NOMO-1 treated with DMSO at 0.1 percent for 48 hours (cell line): ENCODE results near the gene BEAN1.
A peak's percentile ranks its signal among the peaks of the same experiment; 100 is the strongest.

Source experiments
- DNase-seq: peaks from one replicate; lab custom pipeline; 2025; ENCODE audit not compliant: unreplicated experiment; lab: John Stamatoyannopoulos, UW

Gene BEAN1

DNA sequence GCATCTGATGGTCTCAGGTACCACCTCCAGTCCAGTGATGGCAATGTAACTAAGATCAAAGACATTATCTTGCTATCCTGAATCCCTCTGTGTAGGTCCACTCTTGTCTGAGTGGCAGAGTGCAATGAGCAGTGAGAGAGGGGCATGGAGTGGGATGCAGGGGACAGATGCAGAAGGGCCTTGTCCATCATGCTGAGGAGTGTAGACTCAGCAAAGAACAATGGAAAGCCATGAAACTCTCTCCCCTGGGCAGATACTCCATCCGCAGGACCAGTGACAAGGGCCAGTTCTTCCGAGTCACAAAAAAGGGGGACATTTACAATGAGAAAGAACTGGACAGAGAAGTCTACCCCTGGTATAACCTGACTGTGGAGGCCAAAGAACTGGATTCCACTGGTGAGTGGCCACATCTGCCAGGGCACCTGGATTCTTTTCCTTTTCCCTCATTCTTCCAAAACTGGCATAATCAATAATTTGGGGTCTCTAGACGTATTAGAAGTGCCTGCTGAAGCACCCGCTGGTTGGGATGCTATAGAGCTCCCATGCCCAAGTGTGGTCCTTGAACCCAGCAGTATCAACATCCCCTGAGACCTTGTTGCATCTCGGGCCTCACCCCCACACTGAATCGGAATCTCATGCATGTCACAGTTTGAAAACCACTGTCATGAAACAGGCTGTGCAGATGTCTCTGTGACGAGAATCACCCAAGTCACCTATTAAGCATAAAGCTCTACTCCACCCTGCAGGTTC, 31.1 kb upstream of the BEAN1 start:
- no peak for DNase-seq

DNA sequence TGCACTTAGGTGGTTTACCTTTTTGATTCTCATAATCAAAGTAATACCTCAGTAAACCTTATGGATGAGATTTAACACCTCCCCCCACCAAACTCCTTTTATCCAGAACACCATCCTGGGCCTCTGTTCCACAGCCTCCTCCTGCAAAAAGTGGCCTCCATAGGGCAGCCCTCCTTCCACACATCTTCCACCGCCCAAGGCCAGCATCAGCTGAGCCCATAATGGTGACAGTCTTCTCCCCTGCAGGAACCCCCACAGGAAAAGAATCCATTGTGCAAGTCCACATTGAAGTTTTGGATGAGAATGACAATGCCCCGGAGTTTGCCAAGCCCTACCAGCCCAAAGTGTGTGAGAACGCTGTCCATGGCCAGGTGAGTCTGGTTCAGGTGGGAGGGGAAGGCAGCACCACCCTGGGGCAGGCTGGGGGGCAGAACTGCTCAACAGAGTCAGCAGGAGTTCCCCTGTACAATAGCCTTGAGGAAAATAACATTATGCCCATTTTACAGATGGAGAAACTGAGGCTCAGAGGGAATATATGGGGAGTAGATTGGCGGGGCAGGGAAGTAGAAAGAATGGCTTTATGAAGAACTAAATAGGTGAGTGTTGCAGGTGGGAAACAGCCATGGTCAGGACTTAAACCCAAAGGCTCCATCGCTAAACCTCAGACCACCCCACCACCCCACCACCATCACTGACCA, 29.2 kb upstream of the BEAN1 start:
- no peak for DNase-seq

DNA sequence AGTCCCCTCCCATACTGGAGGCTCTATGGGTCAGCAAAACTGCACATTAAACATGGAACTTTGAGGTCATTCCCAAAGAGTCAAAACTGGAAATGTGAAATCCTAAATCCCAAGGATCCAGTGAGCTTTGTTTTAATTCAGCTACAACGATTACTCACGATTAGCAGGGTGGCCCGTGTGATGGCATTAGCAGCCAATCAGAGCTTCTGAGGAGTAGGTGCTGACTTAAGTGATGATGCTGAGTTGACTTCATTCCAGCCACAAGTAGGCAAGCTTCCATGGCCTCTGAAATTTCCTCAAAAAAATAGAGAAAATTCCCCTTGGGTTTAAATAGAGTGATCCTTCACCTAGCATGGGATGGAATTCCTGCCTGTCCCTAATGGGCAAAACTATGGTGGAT, 28.1 kb upstream of the BEAN1 start:
- DNase-seq: no peak

DNA sequence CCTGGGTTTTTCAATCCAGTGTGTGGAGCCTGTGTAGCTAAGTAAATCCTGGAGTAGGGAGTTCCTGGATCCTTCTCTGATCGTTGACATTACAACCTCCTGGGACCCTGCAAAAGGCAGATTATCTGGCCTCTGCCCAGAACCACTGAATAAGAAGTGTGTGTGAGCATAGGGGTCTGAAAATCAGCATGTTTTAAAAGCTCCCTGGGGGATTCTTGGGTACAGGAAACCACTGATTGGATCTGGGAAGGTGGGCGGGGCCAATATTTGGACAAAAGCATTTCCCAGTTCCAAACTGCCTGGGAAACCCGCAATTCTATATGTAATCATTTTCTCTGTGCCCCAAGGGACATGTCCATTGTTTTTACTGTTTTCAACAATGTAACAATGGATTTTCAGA, 27.2 kb upstream of the BEAN1 start:
- no peak for DNase-seq

DNA sequence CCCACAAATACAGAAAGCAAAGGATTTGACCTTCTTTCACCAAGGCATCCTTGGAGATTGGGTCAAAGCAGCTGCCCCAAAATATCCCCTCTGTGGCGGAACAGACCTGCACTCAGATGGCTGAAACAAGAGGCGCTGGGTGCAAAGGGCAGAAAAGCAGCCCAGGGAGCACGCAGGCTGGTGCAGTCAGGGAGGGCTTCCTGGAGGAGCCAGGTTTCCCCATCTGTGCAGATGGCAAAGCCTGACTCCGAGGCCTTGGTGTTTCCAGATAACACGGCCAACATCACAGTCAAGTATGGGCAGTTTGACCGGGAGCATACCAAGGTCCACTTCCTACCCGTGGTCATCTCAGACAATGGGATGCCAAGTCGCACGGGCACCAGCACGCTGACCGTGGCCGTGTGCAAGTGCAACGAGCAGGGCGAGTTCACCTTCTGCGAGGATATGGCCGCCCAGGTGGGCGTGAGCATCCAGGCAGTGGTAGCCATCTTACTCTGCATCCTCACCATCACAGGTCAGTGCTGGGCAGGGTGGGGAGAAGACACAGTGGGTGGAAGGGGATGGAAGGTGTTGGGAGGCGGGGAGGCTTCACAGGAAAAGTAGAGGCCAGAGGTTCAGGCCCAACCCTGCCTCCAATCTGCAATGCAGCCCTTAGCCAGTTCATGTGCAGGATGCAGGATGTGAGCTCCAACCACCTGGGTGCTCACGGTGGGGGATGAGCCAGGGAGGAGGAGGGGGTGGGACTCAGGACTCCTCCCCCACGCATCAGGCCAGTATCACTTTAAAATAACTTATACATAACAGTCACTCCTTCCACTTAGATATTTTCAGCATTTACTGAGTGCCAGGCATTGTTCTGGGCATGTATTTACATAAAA, 26.4 kb upstream of the BEAN1 start:
- no peak for DNase-seq

DNA sequence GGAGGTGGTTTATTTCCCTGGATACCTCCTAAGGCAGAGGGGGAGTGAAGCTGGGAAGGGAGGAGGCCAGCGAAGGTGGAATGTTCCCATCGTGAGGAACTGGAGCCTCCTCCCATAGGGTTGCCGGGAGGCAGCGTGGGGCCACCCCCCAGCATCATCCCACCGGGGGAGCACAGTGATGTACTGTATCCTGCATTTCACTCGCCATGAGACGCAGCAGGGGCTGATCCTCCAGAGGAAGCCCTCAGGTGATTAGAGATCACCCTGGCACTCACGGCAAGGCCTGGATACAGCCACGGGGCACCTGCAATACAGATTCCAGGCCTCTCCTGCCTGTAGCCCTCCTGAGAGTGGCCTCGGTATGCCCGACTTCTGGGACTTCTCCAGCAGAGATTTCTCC, 25.5 kb upstream of the BEAN1 start:
- no peak for DNase-seq

DNA sequence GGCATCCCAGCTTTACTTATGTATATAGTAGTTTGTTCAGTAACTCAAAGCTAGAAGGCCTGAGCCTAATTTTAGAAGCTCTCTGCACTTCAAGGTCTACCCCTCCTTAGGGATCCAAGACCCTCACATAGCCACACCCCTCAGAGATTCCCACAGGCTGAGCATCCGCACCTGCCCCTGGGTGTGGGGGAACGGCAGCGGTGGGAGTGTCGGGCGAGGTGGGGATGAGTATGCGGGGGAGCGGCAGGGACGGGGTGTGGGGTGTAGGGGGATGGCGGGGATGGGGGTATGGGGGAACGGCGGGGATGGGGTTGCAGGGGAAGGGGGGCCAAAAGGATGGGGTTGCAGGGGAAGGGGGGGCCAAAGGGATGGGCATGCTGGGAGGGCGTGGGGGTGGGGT, 24.9 kb upstream of the BEAN1 start:
- no peak for DNase-seq

DNA sequence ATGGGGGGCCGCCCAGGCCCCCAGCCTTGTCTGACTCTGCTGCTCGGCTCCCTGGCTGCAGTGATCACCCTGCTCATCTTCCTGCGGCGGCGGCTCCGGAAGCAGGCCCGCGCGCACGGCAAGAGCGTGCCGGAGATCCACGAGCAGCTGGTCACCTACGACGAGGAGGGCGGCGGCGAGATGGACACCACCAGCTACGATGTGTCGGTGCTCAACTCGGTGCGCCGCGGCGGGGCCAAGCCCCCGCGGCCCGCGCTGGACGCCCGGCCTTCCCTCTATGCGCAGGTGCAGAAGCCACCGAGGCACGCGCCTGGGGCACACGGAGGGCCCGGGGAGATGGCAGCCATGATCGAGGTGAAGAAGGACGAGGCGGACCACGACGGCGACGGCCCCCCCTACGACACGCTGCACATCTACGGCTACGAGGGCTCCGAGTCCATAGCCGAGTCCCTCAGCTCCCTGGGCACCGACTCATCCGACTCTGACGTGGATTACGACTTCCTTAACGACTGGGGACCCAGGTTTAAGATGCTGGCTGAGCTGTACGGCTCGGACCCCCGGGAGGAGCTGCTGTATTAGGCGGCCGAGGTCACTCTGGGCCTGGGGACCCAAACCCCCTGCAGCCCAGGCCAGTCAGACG, 24.4 kb upstream of the BEAN1 start:
- no peak for DNase-seq

DNA sequence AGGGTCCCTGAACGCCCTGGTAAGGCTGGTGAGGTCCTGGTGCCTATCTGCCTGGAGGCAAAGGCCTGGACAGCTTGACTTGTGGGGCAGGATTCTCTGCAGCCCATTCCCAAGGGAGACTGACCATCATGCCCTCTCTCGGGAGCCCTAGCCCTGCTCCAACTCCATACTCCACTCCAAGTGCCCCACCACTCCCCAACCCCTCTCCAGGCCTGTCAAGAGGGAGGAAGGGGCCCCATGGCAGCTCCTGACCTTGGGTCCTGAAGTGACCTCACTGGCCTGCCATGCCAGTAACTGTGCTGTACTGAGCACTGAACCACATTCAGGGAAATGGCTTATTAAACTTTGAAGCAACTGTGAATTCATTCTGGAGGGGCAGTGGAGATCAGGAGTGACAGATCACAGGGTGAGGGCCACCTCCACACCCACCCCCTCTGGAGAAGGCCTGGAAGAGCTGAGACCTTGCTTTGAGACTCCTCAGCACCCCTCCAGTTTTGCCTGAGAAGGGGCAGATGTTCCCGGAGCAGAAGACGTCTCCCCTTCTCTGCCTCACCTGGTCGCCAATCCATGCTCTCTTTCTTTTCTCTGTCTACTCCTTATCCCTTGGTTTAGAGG, 23.5 kb upstream of the BEAN1 start:
- no peak for DNase-seq

DNA sequence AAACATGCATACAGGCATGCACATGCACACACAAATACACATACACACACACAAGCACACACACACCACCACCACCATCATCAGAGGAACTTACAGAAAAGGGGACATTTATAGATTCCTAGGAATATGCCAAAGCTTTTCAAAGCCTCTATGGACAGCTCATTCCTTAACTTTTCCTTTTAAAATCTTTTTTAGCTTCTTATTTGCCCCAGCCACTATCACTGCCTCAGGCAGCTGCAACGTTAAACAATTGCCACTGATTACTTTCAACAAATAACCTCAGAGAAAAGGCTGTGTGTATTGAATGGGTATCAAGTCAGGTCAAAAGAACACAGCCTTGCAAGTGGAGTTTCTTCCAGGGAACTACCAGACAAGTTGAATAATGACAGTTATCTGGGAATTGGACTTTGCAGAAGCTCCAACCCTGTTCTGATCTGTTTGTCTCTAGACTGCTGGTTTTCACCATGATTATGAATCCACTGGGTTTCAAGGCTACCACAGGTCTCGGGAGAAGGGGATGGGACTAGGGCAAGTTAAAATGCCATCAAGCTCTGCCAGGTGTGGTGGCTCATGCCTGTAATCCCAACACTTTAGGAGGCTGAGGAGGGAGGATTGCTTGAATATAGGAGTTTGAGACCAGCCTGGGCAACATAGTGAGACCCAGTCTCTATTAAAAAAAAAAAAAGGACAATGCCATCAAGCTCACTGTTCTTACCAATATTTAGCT, 21.9 kb upstream of the BEAN1 start:
- DNase-seq: no peak

DNA sequence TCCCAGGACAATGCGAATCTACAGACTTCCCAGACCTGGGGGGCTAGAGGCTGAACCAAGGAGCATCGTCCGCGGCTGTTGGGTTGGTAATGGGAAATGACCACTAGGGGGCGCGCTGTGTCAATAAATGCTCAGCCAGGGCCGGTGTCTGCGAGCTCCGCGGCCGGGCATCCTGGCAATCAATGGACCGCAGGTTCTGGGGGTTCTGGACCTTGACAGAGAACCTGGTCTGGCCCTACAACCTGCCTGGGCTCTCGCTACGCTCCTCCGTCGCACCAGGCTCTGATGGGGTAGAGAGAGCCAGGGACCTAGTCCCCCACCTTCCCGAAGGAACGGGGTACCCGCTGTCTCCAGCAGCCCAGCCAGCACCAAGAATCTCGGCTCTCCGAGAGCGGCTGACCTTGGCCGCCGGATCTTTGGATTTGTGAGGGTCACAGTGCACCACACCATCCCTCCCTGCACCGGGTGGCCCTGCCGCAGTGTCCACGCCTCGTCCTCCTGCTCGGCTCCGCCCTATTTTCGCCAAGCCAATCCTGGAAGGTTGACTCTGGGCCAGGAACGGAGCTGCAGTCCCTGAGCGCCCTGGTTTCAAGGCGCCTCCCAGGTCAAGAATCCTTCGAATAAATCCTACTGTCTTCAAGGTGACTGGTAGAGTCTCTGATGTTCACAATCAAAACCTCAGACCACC, 20.4 kb upstream of the BEAN1 start:
- peak; percentile 58 for DNase-seq

DNA sequence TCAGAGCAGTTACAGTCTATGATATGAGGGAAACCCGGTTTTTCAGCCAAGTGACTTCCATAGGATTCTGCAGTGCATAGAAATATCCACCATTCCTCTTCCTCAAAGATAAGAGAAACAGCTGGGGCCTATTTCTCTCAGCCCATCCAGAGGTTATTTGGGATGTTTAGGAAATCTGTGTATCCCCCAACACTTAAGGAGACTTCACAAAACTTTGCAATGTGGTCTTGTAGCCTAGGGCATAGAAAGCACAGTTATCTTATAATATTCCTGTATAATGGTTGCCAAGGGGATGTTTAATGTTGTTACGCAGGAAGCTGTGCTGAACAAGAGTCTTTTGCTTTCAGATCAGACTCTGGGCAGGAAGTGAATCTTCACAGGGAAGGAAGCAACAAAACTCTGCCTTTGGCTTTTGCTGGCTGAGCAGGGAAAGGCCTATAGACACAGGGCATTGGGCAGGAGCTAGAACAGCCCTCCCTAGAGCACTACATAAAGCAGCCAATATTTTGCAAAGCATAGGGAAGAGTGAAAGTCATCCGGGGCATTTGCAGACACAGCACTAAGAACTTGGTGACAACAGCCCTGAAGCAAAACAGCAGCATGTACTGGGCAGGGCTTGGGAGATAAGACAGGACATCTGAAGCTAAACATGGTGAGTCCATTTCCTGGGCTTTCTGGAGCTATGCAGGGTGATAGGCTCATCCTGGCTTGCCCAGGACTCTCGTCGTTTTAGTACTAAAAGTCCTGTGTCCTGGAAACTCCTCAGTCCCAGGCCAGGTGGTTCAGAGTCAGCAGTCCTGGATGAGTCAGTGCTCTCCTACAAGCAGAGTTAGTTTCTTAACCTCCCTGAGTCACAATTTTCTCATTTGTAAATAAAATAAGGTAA, 18.7 kb upstream of the BEAN1 start:
- DNase-seq: peak; percentile 44

DNA sequence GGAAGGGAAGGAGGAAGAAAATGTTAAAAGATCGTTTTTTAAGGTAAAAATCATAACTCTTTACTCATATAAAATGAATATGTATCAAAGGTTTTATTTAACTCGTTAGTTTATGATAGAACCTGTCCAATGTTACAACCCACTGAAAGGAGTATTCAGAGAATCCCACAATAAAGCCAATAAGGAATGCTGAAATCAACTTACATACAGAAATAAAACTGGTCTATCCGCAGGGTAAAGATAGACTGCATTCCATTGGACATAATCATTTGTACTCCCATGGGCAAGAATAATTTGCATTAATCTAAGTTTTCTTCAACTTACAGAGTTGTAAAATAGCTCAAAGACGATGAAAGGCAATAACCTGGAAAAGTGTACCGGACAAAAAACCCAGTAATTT, 17.9 kb upstream of the BEAN1 start:
- no peak for DNase-seq

DNA sequence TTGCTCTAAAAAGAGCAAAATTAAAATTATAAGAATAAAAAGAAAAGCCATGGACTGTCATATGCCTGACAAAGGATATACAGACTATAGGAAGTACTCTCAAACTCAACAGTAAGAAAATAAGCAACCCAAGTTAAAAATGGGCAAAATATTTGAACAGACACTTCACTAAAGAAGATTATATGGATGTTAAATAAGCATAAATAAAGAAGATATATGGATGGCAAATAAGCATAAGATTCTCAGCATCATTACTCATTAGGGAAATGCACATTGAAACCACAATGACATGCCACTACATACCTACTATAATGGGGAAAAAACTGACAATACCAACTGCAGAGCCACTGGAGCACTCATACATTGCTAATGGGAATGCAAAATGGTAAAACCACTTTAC, 14.9 kb upstream of the BEAN1 start:
- DNase-seq: no peak

DNA sequence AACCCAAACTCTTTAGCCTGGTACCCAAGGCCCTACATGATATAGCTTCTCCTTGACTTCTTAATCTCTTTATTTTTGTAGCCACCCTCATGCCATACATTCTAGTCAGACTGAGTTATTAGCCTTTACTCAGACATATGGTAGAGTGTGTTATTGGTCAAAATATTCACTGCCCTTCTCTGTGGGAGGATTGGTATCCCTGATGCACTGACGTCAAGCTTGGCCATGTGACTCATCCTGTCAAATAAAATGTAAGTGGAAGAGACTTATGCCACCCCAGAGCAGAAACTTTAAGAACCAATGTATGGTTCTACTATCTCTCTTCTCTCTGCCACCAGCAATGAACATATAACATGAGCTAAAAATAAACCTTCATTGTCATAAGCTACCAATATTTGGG, 12.2 kb upstream of the BEAN1 start:
- no peak for DNase-seq

DNA sequence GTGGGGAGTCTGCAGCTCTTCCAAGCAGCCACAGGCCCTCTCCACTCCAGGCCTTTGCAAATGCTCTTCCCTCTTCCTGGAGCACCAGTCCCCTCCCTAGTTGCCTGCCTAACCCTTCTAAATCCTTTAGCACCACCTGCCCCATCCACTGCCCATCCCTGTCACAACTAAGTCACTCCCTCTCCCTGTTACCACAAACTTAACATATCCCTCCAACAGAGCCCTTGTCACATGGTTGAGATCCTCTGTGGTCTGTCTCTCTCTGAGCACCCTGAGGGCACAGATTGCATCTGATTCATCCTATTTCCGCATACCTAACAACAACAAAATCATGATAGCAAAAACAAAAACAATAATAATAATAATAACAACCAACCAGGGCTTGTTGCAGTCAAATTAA, 11.0 kb upstream of the BEAN1 start:
- no peak for DNase-seq

DNA sequence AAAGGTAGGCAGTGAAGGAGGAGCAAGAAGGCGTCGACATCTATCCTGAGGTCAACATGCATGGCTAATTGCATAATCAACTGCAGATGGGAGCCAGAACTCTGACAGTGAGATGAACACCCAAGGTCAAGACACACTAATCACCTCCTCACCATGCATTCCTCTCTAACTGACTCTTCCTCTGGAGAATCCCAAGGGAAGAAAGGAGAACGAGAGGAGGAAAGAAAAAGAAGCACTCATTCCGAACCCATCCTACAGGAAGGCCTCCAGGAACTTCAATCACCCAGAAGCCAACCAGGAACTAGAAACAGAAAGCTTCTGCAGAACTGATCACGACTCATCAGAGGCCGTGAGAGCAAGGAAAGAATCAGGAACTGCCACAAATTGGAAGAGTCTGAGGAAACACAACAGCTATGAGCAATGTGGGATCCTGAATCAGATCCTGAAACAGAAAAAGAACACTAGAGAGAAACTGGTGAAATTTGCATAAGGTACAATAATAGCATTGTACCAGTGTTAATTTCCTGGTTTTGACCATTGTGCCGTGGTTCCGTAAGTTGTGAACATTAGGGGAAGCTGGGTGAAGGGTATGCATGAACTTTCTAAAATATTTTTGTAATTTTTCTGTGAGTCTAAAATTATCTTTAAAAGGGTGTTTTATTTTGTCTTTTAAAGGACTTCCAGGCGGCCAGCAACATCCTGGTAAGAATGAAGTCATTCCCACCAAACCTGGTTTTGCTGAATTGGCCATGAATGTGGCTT, 10.0 kb upstream of the BEAN1 start:
- peak; percentile 3 for DNase-seq
